Nephron progenitor cell (in vitro differentiated cells): ENCODE results near the gene GGT7.

ENCODE experiments used
- DNase-seq: peaks from one replicate; pipeline ENCODE4 v3.0.0; 2021
- H3K27ac Mint-ChIP-seq: 2 replicates; pipeline ENCODE4 v1.8.0; 2021; ENCODE audit warnings: mild to moderate bottlenecking, moderate library complexity, mixed read lengths
- H3K27me3 Mint-ChIP-seq: 2 replicates; pipeline ENCODE4 v1.8.0; 2021; ENCODE audit warnings: mild to moderate bottlenecking, low read depth, mixed read lengths; ENCODE audit not compliant: poor library complexity
- H3K36me3 Mint-ChIP-seq: 2 replicates; pipeline ENCODE4 v1.8.0; 2021; ENCODE audit warnings: low read depth, mixed read lengths
- H3K4me1 Mint-ChIP-seq: 2 replicates; pipeline ENCODE4 v1.8.0; 2021; ENCODE audit warnings: mixed read lengths
- H3K4me3 Mint-ChIP-seq: 2 replicates; pipeline ENCODE4 v1.8.0; 2021; ENCODE audit warnings: mild to moderate bottlenecking, moderate library complexity, mixed read lengths
- H3K9me3 Mint-ChIP-seq: 2 replicates; pipeline ENCODE4 v1.8.0; 2021; ENCODE audit warnings: mild to moderate bottlenecking, moderate library complexity, mixed read lengths
- CTCF ChIP-seq: fragments of 200-600 bp; sonication (generic); IDR thresholded peaks from 2 replicates; pipeline ENCODE4 v1.5.0; 2021; ENCODE audit warnings: antibody characterized with exemption

Gene GGT7

DNA sequence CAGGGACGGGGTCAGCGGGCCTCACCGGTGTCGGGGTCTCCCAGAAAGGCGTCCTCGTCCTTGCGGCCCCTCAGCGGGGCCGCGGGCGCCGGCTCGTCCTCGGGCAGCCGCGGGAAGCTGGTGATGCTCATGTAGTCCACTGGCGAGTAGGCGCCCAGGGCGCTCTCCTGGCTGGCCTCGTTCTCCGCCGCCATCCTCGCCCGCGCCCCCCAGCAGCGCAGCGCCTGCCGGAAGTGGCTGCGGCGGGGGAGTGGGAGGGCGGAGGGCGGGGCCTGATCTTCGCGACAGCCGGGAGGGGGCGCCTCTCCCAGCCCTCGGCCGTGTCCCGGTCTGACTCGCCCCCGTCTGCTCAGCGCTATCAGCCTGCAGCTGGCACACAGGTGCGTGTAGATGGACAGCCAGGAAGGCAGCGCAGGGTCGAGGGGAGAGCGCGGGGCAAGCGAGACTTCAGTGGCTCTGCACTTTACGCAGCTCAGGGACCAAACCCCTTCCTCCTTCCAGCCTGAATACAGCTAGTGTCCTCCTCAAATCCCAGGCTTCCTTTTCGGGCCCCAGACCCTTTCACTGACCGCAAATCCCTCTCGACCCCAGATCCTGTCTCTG lies at the start of gene GGT7:
GGT7 (minus strand) TSS at position 235 of the 603 bp plus-strand sequence; CDS start at position 194, 41 bp downstream.
- peaks cover 32% of the 10 kb centered on the region for H3K27me3 Mint-ChIP-seq
- H3K27ac Mint-ChIP-seq, result no peak within 1 kb of the TSS
- DNase-seq, result peak; percentile 93
- peaks cover 56% of the 10 kb centered on the region for H3K4me1 Mint-ChIP-seq
- H3K36me3 Mint-ChIP-seq, result no peaks in the 10 kb centered on the region
- peak; percentile 47 for TF ChIP-seq CTCF
- peak within 1 kb of the TSS; percentile 91 for H3K4me3 Mint-ChIP-seq
- no peaks in the 10 kb centered on the region for H3K9me3 Mint-ChIP-seq

DNA sequence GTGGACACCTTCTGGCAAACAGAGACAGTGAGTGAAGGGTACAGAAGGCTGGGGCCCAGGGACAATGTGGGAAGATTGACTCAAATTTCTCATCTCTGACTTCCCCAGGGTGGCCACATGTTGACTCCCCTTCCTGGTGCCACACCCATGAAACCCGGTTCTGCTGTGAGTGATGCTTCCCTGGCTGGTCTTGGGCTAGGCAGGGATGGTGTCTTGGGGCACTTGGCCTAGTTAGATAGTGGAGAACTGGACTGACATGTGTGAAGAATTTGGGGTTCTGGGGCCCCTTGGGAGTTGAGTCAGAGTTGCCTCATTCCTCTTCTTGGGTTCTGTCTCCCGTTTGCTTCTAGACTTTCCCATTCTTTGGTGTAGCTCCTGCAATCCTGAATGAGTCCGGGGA lies 48.8 kb upstream of the GGT7 start:
- Mint-ChIP-seq H3K27ac (no peak overlapping the region), H3K4me3 (no peak overlapping the region), H3K36me3 (peaks cover 11% of the 10 kb centered on the region), H3K27me3 (no peaks in the 10 kb centered on the region), H3K4me1 (no peaks in the 10 kb centered on the region), H3K9me3 (no peaks in the 10 kb centered on the region)
- no peak for DNase-seq
- TF ChIP-seq CTCF, result no peak

- DNase-seq, result no peak
- no peaks in the 10 kb centered on the region for H3K9me3 Mint-ChIP-seq
- no peak overlapping the region for H3K27ac Mint-ChIP-seq
- H3K36me3 Mint-ChIP-seq, result peaks cover 11% of the 10 kb centered on the region
- H3K4me3 Mint-ChIP-seq, result no peak overlapping the region
- no peak for TF ChIP-seq CTCF
- no peaks in the 10 kb centered on the region for H3K4me1 Mint-ChIP-seq
- no peaks in the 10 kb centered on the region for H3K27me3 Mint-ChIP-seq
These were observed 47.4 kb upstream of the GGT7 start for GRCh38 chr20:34920055-34920454.

GRCh38 chr20:34916774-34917354 lies 44.2 kb upstream of the GGT7 start:
- no peaks in the 10 kb centered on the region for H3K4me1 Mint-ChIP-seq
- TF ChIP-seq CTCF, result no peak
- DNase-seq, result no peak
- H3K36me3 Mint-ChIP-seq, result peaks cover 12% of the 10 kb centered on the region
- no peaks in the 10 kb centered on the region for H3K9me3 Mint-ChIP-seq
- no peak overlapping the region for H3K4me3 Mint-ChIP-seq
- no peak overlapping the region for H3K27ac Mint-ChIP-seq
- no peaks in the 10 kb centered on the region for H3K27me3 Mint-ChIP-seq

GRCh38 chr20:34915749-34916455 lies 43.2 kb upstream of the GGT7 start:
- Mint-ChIP-seq H3K27me3 (no peaks in the 10 kb centered on the region), H3K9me3 (no peaks in the 10 kb centered on the region), H3K27ac (no peak overlapping the region), H3K4me3 (no peak overlapping the region), H3K36me3 (peaks cover 18% of the 10 kb centered on the region), H3K4me1 (no peaks in the 10 kb centered on the region)
- no peak for DNase-seq
- no peak for TF ChIP-seq CTCF
